RWPE1 (cell line): ENCODE measurements around the gene RASGRP2.

Source experiments
- CTCF ChIA-PET: fragments of 350-600 bp; sonication (Branson Sonifier 250); formaldehyde crosslinking; extraction: SDS; loops from one replicate; lab custom pipeline; 2021; lab: Yijun Ruan, JAX
- POLR2A ChIA-PET: fragments of 400-600 bp; formaldehyde crosslinking; extraction: SDS; loops from one replicate; lab custom pipeline; 2020; ENCODE audit warnings: antibody characterized with exemption; ENCODE audit not compliant: low non-redundant PET; lab: Yijun Ruan, JAX
- DNase-seq: peaks from one replicate; pipeline ENCODE4 v3.0.0; 2012; ENCODE audit warnings: low spot score
- H3K27ac ChIP-seq: fragments of 450-650 bp; 2 replicates; pipeline ENCODE4 v1.5.1; 2017
- CTCF ChIP-seq: fragments of 450-650 bp; conservative IDR thresholded peaks from 2 replicates; pipeline ENCODE4 v1.5.1; 2017; ENCODE audit warnings: low read depth, mild to moderate bottlenecking

RASGRP2 gene

GRCh38 chr11:64696045-64696444, 47.9 kb downstream of the RASGRP2 start:
- POLR2A ChIA-PET = no interaction called here
- no peak for TF ChIP-seq CTCF
- CTCF ChIA-PET = no interaction called here
- no peak for DNase-seq
- no peak overlapping the region for H3K27ac ChIP-seq

- ChIA-PET POLR2A (no interaction called here), CTCF (no interaction called here)
- no peak for DNase-seq
- no peak overlapping the region for H3K27ac ChIP-seq
- TF ChIP-seq CTCF = no peak
Observed at GRCh38 chr11:64695548-64695947, 48.4 kb downstream of the RASGRP2 start.

GRCh38 chr11:64694821-64695365, 49.0 kb downstream of the RASGRP2 start:
- ChIA-PET POLR2A (no interaction called here), CTCF (interaction anchor here (1.6 kb wide), 1 partner anchor 246 kb away, joined by 4 read pairs; no protein-coding TSS in a partner anchor)
- no peak for DNase-seq
- no peak overlapping the region for H3K27ac ChIP-seq
- no peak for TF ChIP-seq CTCF

GRCh38 chr11:64694026-64694755, 49.8 kb downstream of the RASGRP2 start:
- H3K27ac ChIP-seq = no peak overlapping the region
- POLR2A ChIA-PET = no interaction called here
- no peak for DNase-seq
- CTCF ChIA-PET = interaction anchor here (0.6 to 1.6 kb wide), 3 partner anchors 32 to 245 kb away, joined by 3 to 4 read pairs (median 3); no protein-coding TSS in a partner anchor
- TF ChIP-seq CTCF = no peak

GRCh38 chr11:64692764-64693331, 51.1 kb downstream of the RASGRP2 start:
- ChIA-PET CTCF (interaction anchor here (0.6 to 1.6 kb wide), 3 partner anchors 33 to 1018 kb away, joined by 3 to 4 read pairs (median 3); no protein-coding TSS in a partner anchor), POLR2A (interaction anchor here (0.6 kb wide), 1 partner anchor 12 kb away, joined by 3 read pairs; no protein-coding TSS in a partner anchor)
- H3K27ac ChIP-seq = no peak overlapping the region
- no peak for TF ChIP-seq CTCF
- no peak for DNase-seq

GRCh38 chr11:64691543-64691942, 52.4 kb downstream of the RASGRP2 start:
- ChIA-PET POLR2A (no interaction called here), CTCF (interaction anchor here (0.6 to 0.9 kb wide), 2 partner anchors 242 to 292 kb away, joined by 3 to 5 read pairs; no protein-coding TSS in a partner anchor)
- no peak for TF ChIP-seq CTCF
- DNase-seq = no peak
- no peak overlapping the region for H3K27ac ChIP-seq
